Activated T-helper 1 cell treated with anti-CD3 and anti-CD28 coated beads, Interleukin-2, amount 50 U/mL, for 16 hours (primary cell): ENCODE results near the gene ASIC2.

Experiments used
- DNase-seq, 2 donors: peaks; one replicate each; pipeline ENCODE4 v3.0.0-alpha.2; 2020; ENCODE audit warnings: low read depth in 1 of 2, low spot score in 1 of 2

ASIC2 gene

GRCh38 chr17:33205552-33205951, 87.5 kb downstream of the ASIC2 start:
- no peak for DNase-seq

- no peak for DNase-seq
Measured at GRCh38 chr17:33204701-33205100, 88.4 kb downstream of the ASIC2 start.

- DNase-seq = no peak
Measured at GRCh38 chr17:33204156-33204555, 88.9 kb downstream of the ASIC2 start.

GRCh38 chr17:33202796-33203495, 90.1 kb downstream of the ASIC2 start:
- no peak for DNase-seq

GRCh38 chr17:33202021-33202420, 91.1 kb downstream of the ASIC2 start:
- no peak for DNase-seq

- DNase-seq = no peak
Measured at GRCh38 chr17:33201283-33201682, 91.8 kb downstream of the ASIC2 start.

- DNase-seq = no peak
Measured at GRCh38 chr17:33200587-33200986, 92.5 kb downstream of the ASIC2 start.

GRCh38 chr17:33199571-33200510, 93.3 kb downstream of the ASIC2 start:
- no peak for DNase-seq

- DNase-seq = no peak
Measured at GRCh38 chr17:33198954-33199353, 94.1 kb downstream of the ASIC2 start.

- no peak for DNase-seq
Measured at GRCh38 chr17:33197342-33197741, 95.8 kb downstream of the ASIC2 start.

GRCh38 chr17:33196883-33197282, 96.2 kb downstream of the ASIC2 start:
- no peak for DNase-seq

GRCh38 chr17:33192951-33193911, 99.9 kb downstream of the ASIC2 start:
- no peak for DNase-seq

GRCh38 chr17:33183487-33184026, 109.5 kb downstream of the ASIC2 start:
- no peak for DNase-seq

- no peak for DNase-seq
Measured at GRCh38 chr17:33179151-33179550, 113.9 kb downstream of the ASIC2 start.

- no peak for DNase-seq
Measured at GRCh38 chr17:33178681-33179080, 114.4 kb downstream of the ASIC2 start.

- no peak for DNase-seq
Measured at GRCh38 chr17:33175562-33175961, 117.5 kb downstream of the ASIC2 start.

GRCh38 chr17:33171931-33172330, 121.2 kb downstream of the ASIC2 start:
- DNase-seq = no peak

- DNase-seq = no peak
Measured at GRCh38 chr17:33169580-33170285, 123.4 kb downstream of the ASIC2 start.

GRCh38 chr17:33167736-33168135, 125.4 kb downstream of the ASIC2 start:
- no peak for DNase-seq

GRCh38 chr17:33166472-33166871, 126.6 kb downstream of the ASIC2 start:
- DNase-seq = no peak
